Psoas muscle (tissue), 8 donors: ENCODE measurements around the gene TESMIN. TPM values are rescaled to one million over a fixed set of nuclear protein-coding genes. Genes with fewer than 3 reads are reported as not detected.

ENCODE experiments used
- ATAC-seq, 4 donors: fragments of 200-7000 bp; cut with Tn5 transposase; one replicate each; pipeline ENCODE4 v1.9.1; 2020; ENCODE audit warnings: moderate library complexity in 3 of 4, mild to moderate bottlenecking in 2 of 4
- DNase-seq, 2 donors: peaks; one replicate each; pipeline ENCODE4 v3.0.0-alpha.2; 2020
- H3K27ac ChIP-seq: fragments of 200-600 bp; one replicate; pipeline ENCODE4 v1.8.0; 2022
- H3K27me3 ChIP-seq, 3 donors: fragments of 200-600 bp in 1 of 3; one replicate each; pipeline versions ENCODE4 v1.6.1 to v1.8.0; 2013 to 2022; ENCODE audit warnings: low read length in 2 of 3, mild to moderate bottlenecking in 2 of 3, moderate library complexity in 1 of 3; ENCODE audit not compliant: insufficient read depth in 3 of 3
- H3K36me3 ChIP-seq, 2 donors: fragments of 200-600 bp in 1 of 2; one replicate each; pipeline versions ENCODE4 v1.6.1 to v1.8.0; 2013 to 2022; ENCODE audit warnings: low read depth in 1 of 2, mild to moderate bottlenecking in 1 of 2, moderate library complexity in 1 of 2; ENCODE audit not compliant: insufficient read depth in 1 of 2
- H3K4me1 ChIP-seq: fragments of 200-600 bp; one replicate; pipeline ENCODE4 v1.8.0; 2022
- H3K4me3 ChIP-seq: fragments of 200-600 bp; one replicate; pipeline ENCODE4 v1.8.0; 2022; ENCODE audit warnings: mild to moderate bottlenecking
- H3K9me3 ChIP-seq: fragments of 200-600 bp; one replicate; pipeline ENCODE4 v1.8.0; 2022
- WGBS, 3 donors: extraction: QIAGEN DNeasy Blood & Tissue Kit; methylation state at CpG; one replicate each; pipeline versions ENCODE4 v1.1.6 to v1.1.7; 2013; 5-methylcytosine and 5-hydroxymethylcytosine counted together
- intact Hi-C, 2 donors: fragments of 100-400 bp; cut with DNase I; formaldehyde crosslinking; loops; one replicate each; pipeline versions ENCODE4 v1.11.0 to v1.14.2; 2022
- polyA plus RNA-seq, 3 donors: library from polyadenylated mRNA; stranded (reverse); fragments of 200-250 nt; gene quantifications; one replicate each; pipeline ENCODE4 v1.2.3, GENCODE V29; 2013
- total RNA-seq, 4 donors: library from RNA; stranded (reverse); fragmentation: NEBNext Ultra II Directional in 2 of 4; extraction: Animal tissue kit (Norgen Biotek cat#: 25700) in 2 of 4; gene quantifications; one replicate each; pipeline versions ENCODE4 v1.2.1 to v1.2.4, GENCODE V29; 2021 to 2023
- TF ChIP-seq, protein P1 (sequence below): fragments of 200-600 bp; IDR thresholded peaks from one replicate; pipeline ENCODE4 v1.8.0; 2022; ENCODE audit warnings: antibody characterized with exemption
- donor health status: healthy with polysubstance abuse.
- donor health status: DM: no; HTN: no; CAD: no; lungs with moderate emphysema.
- donor health status: Bipolar disorder and iron deficiency.
- donor health status: healthy.
- donor health status: DM: yes; HTN: yes; CAD: no.
- donor health status: DM: no; HTN: no; CAD: no.
- donor health status: DM: no; HTN: no; CAD: no.
- donor health status: DM: yes; HTN: yes; CAD: no.

The TESMIN gene
- total and polyA plus RNA-seq, 7 donors: 0.03 to 0.44 (median 0.25) TPM

DNA sequence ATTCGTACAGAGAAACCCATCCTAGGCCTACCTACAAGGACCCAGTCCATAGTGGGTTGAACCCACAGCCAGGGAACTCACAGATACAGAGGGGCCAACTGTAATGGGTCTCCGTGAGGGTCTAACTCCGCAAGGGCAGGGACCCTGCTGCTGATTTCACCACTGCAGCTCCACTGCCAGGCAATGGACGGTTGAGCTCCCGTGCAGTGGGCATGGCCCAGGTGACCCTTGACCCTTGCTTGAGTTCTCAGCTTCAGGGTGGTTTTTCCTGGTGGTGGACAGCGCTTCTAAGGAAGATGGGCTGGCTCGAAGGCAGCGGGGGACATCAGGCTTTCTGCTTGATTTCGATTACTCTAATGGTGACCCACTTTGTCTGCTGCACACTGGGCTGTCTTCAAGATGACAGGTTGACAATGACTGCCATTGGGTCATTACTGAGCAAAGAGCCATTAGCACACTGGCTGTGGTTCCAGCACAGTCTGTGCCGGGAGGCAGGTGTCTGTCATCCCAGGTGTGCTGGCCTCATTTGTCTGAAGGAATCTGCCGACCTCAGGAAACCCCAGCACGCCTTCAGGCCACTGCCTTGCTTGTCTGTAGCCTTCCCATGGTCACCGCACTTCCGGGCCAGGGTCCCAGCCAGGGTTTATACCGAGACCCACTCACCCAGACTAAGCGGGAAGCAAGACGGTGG is 70.6 kb downstream of the TESMIN start:
- Histone ChIP-seq H3K4me3 (no peak overlapping the region), H3K36me3 (no peaks in the 10 kb centered on the region), H3K4me1 (peaks cover 5% of the 10 kb centered on the region), H3K9me3 (no peaks in the 10 kb centered on the region), H3K27ac (no peak overlapping the region), H3K27me3 (peaks cover 0 to 46% (median 16%) of the 10 kb centered on the region in 3 donors)
- ATAC-seq (no peak), DNase-seq (no peak)
- intact Hi-C loops: no loop called here
- TF ChIP-seq, protein P1, sequence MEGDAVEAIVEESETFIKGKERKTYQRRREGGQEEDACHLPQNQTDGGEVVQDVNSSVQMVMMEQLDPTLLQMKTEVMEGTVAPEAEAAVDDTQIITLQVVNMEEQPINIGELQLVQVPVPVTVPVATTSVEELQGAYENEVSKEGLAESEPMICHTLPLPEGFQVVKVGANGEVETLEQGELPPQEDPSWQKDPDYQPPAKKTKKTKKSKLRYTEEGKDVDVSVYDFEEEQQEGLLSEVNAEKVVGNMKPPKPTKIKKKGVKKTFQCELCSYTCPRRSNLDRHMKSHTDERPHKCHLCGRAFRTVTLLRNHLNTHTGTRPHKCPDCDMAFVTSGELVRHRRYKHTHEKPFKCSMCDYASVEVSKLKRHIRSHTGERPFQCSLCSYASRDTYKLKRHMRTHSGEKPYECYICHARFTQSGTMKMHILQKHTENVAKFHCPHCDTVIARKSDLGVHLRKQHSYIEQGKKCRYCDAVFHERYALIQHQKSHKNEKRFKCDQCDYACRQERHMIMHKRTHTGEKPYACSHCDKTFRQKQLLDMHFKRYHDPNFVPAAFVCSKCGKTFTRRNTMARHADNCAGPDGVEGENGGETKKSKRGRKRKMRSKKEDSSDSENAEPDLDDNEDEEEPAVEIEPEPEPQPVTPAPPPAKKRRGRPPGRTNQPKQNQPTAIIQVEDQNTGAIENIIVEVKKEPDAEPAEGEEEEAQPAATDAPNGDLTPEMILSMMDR: no peak
- 85 to 91% (median 89%) methylated on average over 17 of the region's 17 CpGs for WGBS, 3 donors

DNA sequence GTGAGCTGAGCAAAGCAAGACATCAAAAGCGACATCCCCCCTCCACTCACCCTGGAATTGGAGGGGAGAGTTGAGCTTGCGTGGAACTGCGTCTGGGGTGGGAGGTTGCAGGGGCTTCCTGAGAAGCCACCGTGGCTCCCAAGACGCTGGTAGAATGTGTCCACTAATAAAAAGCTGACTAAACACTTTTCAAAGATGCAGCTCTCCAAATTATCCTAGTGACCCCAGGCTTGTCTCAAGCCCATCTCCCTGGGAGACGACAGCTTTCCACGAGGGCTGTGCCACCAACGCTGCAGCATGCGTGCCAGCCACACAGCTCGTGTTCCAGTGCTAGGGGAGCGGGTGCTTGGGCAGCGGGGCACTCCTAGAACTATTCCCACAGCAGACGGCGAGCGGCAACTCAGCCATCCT is 73.3 kb downstream of the TESMIN start:
- ATAC-seq: no peak
- H3K36me3 ChIP-seq: no peaks in the 10 kb centered on the region
- TF ChIP-seq, protein P1: no peak
- 60 to 67% (median 61%) methylated on average over 15 of the region's 15 CpGs for WGBS, 3 donors
- intact Hi-C loops: no loop called here
- peaks cover 0 to 19% (median 0%) of the 10 kb centered on the region in 3 donors for H3K27me3 ChIP-seq
- no peak overlapping the region for H3K27ac ChIP-seq
- H3K4me1 ChIP-seq: no peaks in the 10 kb centered on the region
- no peaks in the 10 kb centered on the region for H3K9me3 ChIP-seq
- no peak for DNase-seq
- H3K4me3 ChIP-seq: no peak overlapping the region

DNA sequence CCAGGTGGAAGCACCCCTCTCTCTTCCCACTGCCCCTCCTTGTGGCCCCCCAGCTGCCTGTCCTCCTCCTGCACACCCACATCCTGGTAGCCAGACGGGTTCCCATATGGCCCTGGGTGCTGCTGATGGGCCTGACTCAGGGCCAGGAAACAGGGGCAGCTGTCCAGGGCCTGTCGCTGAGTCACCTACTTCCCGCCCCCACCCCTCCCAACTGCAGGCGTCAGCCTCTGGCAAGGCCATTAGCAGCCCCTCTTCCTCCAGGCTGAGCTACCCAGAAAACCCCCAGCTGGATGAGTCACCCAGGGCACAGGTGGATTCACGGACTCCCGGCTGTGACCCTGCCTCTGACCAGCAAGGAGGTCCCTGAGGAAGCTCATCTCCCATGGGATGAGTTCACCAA is 73.9 kb downstream of the TESMIN start:
- H3K27ac ChIP-seq: no peak overlapping the region
- ATAC-seq (peak; percentile 52 to 77 (median 65)), DNase-seq (peak; percentile 53 to 69)
- TF ChIP-seq, protein P1: no peak
- no peaks in the 10 kb centered on the region for H3K4me1 ChIP-seq
- no peak overlapping the region for H3K4me3 ChIP-seq
- intact Hi-C loops: no loop called here
- no peaks in the 10 kb centered on the region for H3K36me3 ChIP-seq
- no peaks in the 10 kb centered on the region for H3K9me3 ChIP-seq
- 3 to 6% (median 5%) methylated on average over 6 of the region's 6 CpGs for WGBS, 3 donors
- H3K27me3 ChIP-seq: peaks cover 0 to 14% (median 0%) of the 10 kb centered on the region in 3 donors

DNA sequence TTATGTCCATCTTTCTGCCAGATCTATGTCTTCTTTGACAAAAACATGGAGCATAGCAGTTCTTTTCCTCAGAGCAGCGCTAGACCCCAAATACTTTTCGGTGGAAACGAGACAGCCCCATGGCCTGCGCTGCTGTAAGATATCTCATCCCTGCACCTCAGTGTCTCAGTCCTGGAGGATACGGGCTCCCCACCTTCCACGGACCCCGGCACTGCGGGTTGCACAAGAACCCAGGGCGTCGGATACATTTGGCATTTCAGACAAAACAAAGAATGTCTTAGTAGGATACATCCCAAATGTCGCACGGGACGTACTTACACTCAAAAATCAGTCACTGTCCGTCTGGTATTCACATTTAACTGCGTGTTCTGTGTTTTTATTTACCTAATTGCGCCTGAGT is 76.9 kb downstream of the TESMIN start:
- WGBS, 3 donors: 92 to 93% (median 93%) methylated on average over 16 of the region's 16 CpGs
- TF ChIP-seq, protein P1: no peak
- Histone ChIP-seq H3K27me3 (peaks cover 0 to 6% (median 0%) of the 10 kb centered on the region in 3 donors), H3K27ac (no peak overlapping the region), H3K36me3 (no peaks in the 10 kb centered on the region), H3K4me1 (no peaks in the 10 kb centered on the region), H3K4me3 (no peak overlapping the region), H3K9me3 (no peaks in the 10 kb centered on the region)
- intact Hi-C loops: no loop called here
- peak in 1 of 2 donors; percentile 28 for DNase-seq
- no peak for ATAC-seq

DNA sequence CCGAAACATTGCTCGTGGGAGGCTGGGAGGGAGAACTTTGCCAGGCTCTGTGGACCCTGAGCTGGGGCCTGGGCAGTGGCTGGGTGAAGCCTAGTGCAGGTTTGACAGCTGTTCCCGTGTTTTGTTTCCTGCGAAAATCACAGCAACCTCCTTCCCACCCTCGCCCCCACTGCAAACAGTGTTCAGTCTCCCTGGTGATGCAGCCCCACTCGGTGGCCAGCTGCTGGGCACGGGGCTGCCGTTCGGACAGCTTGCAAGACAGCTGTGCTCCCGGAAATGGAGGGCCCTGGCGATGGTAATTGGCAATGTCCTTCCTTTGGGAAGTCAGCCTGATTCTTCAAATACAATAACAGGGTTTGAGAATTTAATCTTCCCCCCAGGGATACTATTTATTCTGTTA is 77.3 kb downstream of the TESMIN start:
- intact Hi-C loops: no loop called here
- Histone ChIP-seq H3K9me3 (no peaks in the 10 kb centered on the region), H3K27ac (no peak overlapping the region), H3K36me3 (no peaks in the 10 kb centered on the region), H3K4me1 (no peaks in the 10 kb centered on the region), H3K27me3 (peaks cover 0 to 11% (median 0%) of the 10 kb centered on the region in 3 donors), H3K4me3 (no peak overlapping the region)
- ATAC-seq (no peak), DNase-seq (peak in 1 of 2 donors; percentile 30)
- 33 to 52% (median 35%) methylated on average over 11 of the region's 11 CpGs for WGBS, 3 donors
- TF ChIP-seq, protein P1: no peak
